Stimulated activated CD4-positive, alpha-beta T cell treated with anti-CD3 and anti-CD28 coated beads, Interleukin-2, amount 100 ng/mL, for 24 hours (primary cell): ENCODE data around the gene TOMM20.
"Not testable (repeated sequence)": the region's sequence is repeated elsewhere in the genome, so short reads cannot be mapped to it uniquely, and the experiment has no call there.

Source experiments
- DNase-seq, 2 donors: peaks; one replicate each; pipeline ENCODE4 v3.0.0-alpha.2; 2020

Gene TOMM20

DNA sequence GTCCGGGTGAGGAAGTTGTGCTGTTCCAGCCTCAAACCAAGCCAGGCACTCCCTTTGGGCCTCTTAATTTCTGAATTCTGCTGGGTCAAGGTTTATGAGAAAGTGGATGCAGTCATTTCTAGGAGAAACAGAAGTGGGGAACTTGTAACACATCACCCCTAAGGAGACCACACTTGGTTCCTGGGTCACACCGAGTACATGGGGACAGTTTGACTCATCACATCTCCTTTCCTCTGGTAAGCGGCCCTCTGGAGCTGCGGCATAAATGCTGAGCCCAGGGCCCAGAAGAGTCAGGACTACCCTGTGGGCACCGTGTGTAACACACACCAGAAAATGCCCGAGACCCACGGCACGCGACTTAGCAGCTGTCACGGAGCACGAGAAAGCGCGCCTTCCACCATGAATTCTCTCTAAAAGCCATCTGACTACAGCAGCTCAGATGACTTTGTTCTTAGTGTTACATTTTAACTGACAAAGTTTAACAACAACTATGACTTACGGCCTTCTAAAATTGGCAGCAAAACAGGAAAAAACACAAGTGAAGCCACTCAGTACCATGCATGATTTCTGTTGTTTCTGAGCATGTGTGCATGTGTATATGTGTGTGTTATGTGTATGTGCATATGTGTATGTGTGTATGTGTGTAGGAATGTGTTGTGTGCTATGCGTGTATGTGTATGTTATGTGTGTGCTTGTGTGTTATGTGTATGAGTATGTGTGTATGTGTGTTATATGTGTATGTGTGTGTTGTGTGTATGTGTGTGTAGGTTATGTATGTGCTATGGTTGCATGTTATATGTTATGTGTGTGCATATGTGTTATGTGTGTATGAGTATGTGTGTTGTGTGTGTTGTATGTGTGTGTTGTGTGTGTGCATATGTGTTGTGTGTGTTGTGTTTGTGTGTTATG lies 50.8 kb downstream of the TOMM20 start:
- peak in 1 of 2 donors; percentile 39 for DNase-seq

DNA sequence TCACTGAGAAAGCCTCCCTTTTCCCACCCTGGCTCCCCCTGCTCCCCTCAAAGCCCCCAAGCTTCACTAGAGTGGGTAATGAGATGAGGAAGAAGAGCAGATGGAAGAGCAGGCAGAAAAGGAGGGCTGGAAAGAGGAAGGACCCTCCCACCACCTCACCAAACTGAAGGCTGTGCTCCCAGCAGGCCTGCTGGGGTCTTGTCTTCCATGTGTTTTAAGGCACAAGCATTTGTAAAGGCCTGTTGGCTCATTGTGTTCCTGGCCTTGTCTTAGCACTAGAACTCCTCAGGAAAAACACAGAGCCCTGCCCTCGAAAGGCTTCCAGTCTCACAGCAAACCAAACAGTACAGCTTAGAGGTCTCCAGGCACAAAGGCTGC lies 51.5 kb downstream of the TOMM20 start:
- no peak for DNase-seq

DNA sequence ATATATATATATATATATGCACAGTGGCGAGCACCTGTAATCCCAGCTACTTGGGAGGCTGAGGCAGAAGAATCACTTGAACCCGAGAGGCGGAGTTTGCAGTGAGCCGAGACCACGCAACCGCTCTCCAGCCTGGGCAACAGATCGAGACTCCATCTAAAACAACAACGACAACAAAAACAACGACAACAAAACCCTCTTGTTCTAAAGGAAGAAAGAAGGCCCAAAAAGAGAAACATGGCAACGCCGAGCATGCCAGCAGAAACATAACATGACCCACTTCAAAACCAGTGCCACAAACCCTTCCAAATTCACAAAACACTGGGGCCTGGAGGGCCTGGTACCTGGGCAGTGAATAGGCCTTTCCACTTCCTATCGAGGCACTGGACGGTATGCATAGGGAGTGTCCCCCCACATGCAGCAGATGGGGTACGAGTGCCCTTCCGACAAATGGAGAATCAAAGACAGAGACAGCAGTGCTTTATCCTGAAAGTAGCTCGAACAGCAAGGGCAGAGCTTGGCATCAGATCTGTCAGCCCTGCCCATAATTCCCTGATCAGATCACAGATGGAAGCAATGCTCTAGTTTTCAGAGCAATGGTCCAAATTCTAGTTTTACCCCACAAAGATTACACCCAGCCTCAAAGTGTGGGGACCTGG lies 52.0 kb downstream of the TOMM20 start:
- DNase-seq = no peak

DNA sequence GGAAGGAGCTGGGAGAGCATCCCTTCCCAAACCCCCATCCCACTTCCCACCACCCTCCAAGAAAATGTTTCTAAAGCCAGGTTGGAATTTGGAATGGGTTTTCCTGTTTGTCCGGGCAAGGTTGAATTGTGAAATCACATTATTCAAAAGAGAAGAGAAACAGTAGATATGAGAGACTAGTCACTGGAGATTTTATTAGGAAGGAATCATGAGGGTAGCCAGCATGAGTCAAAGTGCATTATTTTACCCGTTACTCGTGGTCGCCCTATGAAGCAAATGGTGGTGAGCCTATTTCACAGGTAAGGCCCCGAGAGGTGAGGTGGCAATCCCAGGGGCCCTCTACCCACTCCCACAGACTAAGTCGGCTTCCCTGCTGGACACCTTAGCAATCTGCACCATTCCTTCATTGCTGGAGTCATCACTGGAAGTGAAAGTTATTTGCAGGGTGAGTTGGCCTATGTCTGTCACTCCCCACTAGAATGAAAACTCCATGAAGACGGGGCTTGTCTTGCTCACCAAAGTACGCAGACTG lies 52.8 kb downstream of the TOMM20 start:
- DNase-seq = peak; percentile 36 to 39

DNA sequence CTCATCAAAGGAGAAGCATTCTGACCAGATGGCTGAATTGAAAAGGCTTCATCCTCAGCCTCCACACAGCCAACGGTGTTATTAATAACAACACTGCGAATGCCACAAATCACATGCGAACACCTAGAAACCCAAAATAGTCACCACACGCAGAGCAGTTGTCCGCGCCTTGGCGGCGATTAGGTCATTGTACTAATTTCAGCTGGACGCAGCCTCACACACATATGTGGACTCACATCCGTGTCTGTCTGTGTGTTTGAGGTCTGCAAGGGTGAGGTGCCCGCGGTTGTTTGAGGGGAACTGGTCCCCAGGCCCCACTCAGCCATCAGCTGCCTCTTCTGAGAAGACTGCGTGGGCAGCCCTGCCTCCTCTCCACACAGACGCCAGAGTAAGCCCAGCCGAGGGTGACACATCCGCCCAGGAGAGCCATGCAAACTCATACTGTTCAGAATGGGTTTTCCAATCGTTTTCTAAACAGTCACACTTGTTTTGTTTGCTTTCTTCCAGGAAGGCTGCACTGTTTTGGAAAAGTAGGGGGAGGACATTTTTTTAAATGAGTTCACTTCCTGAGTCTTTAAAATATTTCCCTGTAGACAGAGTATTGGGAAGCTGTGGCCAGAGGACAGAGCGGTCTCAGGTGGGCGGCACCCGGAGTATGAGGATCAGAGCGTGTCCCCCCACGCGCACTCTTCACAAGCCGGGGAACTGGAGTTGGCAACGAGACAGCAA lies 53.4 kb downstream of the TOMM20 start:
- DNase-seq = peak; percentile 80 to 81

DNA sequence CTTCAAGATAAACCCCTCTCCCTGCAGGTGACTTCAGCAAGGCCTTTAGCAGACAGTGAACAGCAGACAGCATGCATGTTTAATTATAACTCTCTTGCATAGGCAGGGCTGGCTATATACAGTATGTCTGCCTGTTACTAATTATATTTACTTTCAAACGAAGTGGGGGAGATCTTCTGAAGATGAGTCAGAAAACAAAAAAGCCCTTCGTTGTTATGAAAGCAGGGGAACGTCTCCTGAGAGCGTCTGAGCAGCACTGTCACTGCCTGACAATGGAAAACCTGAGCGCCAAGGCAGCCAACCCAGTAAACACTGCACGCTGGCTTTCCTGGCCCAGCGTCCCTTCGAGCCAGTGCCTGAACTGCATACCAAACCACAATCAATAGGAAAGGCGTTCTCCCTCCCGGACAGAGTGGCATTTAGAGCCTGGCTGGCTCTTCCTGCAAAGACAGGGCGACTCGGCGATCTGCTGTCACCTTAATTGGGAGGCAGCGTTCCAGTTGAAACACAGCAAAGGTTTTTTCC lies 54.1 kb downstream of the TOMM20 start:
- peak; percentile 69 to 72 for DNase-seq

DNA sequence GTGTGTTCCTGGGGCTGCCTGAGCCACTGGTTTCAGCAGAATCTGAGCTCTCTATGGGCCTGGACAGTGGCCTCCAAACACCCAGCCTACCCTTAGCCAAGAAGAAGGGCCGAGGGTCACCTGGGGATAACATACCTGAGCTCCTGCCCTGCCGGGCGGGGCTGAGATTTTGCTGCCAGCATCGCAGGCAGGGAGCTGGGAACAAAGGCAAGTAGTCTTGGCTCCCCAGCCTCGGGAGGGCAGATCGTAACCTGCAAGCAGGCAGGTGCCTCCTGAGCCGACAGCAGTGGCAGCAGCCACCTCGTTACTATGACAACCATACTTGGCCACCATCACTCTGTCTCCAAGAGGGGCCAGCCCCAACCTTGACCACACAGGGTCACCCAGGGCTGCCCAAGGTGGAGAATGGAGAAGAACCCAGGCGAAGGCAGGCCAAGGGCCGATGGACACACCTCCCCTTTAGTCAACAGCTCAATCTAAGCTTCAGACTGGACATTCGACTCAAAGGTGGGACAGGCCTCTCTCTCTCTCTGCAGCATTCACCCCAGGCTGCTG lies 54.6 kb downstream of the TOMM20 start:
- DNase-seq = no peak

DNA sequence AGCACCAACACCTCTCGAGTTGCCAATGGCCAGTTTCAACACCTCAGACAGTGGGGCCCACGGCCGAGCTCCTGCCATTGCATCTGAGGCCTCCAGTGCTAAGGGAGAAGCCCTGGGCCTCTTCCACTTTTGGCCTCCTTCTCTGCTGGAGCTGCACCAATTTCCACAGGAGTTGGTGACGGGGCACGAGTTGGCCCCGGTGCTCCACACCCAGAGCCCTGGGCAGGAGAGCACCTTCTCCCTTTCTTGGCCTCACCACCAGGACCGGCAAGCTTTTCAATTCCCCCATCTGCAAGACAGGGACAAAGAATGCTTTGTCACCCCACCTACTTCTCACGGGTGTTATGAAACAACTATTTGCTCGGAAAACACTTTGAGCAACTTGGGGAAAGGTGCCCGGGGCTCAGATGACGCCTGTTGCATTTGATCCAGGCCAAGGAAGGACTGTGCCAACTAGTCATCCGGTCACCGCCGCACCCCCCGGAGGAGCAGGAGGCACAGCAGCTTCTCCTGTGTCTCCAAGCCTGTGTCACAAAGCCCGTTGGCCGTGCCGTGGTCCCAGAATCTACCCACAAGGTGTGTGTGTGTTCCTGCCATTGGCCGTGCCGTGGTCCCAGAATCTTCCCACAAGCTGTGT lies 55.2 kb downstream of the TOMM20 start:
- DNase-seq = no peak

DNA sequence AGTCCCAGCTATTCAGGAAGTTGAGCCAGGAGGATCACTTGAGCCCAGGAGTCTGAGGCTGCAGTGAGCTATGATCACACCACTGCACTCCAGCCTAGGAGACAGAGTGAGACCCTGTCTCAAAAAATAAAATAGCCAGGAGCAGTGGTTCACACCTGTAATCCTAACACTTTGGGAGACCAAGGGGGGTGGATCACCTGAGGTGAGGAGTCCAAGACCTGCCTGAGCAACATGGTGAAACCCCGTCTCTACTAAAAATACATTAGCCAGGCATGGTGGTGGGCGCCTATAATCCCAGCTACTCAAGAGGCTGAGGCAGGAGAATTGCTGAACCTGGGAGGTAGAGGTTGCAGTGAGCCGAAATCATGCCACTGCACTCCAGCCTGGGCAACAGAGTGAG lies 56.1 kb downstream of the TOMM20 start:
- DNase-seq = not testable (repeated sequence)

DNA sequence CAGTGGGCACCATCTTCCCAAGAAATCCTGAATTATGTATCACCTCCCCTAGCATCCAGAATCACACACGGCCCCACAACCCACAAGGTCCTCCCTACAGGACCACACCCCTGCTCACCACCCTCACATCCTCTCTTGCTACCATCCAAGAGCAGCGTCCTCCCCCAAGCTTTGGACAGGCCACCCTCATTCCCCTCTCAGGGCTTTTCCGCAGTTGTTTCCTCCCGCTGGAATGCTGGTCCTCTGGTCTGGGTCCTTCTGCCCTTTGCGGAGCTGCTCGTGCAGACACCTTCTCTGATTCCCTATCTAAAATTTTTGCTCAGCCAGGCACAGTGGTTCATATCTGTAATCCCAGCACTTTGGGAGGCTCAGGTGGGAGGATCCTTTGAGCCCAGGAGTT lies 56.5 kb downstream of the TOMM20 start:
- DNase-seq = no peak

DNA sequence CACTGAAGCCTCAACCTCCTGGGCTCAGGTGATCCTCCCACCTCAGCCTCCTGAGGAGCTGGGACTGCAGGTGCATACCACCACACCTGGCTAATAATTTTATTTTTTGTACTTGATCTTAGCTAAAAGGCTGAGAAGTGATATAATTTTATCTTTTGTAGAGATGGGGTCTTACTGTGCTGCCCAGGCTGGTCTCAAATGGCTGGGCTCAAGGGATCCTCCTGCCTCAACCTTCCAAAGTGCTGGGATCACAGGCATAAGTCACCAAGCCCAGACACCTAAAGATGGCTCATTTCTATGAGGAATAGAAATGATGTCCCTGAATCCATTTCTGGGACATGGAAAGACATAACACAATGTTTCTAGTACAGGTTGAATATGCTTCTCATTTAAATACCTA lies 57.8 kb downstream of the TOMM20 start:
- DNase-seq = no peak

DNA sequence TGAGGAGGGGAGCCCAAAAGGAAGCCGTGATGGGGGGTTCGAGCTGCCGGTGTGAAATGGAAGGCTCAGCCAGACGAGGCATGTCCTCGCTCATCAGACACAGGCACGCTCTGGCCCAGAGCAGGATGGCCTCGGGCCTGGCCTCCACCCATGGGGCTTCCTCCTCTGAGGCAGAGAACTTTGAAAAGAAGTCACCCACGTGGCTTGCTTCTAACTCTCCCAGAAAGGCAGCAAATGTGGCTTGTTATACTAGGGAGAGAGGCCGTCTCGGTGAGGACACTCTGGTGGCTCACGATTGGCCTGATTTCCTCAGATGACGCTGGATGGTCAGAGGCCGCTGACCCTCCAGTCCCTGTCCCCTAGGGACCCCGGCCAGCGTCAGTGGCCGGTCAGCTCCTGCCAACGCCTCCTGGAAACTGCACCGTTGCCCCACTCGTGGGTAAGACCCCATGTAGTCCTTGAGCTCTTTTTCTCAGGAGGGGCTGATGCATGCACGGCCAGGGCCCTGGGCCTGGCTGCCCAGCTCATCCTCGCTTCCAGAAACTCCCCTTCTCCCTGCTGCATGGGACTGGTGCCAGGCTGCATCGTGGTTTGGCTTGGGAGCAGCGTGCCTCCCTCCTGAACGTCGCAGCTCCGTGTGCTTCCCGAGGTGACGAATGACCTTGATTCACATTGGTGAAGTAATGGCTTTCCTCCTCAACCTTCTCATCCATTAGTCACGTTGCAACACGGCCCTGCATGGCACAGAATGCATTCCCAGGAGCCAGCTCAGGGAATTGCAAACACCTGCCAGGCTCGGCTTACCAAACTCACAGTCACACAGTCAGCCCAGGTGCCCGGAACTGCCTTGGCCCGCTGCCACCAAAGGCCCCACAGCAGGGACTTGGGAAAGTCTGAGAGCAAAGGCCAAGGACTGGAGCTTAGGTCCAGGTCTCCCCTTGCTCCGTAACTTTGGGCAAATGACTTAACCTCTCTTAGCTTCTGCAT lies 58.8 kb downstream of the TOMM20 start:
- no peak for DNase-seq

DNA sequence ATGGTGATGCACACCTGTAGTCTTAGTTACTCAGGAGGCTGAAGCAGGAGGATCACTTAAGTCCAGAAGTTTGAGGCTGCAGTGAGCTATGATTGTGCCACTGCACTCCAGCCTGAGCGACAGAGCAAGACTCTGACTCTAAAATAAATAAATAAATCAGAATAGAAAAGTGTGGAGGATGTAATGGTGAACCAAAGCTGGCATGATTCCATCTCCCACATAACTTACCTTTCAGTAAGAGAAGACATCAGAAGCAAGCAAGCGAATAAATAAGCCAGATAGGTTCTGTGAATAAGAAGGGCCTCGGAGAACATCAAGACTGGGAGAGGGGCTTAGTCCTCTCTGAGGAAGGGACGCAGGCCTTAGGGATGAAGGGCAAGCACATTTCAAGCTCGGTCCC lies 59.5 kb downstream of the TOMM20 start:
- no peak for DNase-seq

DNA sequence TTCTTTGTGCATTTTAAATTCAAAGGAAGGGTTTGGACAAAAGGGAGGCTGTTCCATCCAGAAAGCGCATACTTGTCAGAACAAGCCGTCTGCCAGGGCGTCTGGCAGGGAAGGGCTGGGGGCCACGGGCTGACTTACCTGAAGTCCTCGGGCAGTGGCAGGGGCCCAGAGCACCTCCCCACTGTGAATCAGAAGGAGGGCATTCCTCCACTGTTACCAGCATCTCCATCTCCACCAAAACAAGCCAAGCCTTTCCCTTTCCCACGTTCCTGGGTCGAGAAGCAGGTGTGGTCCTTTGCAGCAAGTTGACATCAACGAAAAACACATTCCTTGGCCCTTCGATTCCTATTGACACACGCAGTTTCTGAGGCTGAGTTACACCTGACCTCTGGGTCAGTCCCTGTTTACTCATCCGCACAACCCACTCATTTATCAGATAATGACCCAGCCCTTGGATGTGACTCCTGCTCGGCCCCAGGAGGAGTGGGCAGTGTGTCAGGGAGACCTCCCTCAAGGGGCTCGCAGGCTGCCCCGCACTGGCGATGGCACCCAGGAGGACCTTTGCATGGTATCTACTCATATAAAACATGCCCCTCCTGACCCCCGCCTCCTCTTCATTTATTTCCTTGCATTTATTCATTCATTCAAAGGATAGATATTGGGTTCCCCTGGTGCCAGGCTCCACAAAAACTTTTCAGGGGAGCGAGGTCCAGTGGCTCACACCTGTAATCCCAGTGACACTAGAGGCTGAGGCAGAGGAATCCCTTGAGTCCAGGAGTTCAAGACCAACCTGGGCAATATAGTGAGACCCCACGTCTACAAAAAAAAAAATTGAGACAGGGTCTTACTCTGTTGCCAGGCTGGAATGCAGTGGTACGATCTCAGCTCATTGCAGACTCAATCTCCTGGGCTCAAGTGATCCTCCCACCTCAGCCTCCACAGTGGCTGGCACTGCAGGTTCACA lies 60.2 kb downstream of the TOMM20 start:
- DNase-seq = no peak

DNA sequence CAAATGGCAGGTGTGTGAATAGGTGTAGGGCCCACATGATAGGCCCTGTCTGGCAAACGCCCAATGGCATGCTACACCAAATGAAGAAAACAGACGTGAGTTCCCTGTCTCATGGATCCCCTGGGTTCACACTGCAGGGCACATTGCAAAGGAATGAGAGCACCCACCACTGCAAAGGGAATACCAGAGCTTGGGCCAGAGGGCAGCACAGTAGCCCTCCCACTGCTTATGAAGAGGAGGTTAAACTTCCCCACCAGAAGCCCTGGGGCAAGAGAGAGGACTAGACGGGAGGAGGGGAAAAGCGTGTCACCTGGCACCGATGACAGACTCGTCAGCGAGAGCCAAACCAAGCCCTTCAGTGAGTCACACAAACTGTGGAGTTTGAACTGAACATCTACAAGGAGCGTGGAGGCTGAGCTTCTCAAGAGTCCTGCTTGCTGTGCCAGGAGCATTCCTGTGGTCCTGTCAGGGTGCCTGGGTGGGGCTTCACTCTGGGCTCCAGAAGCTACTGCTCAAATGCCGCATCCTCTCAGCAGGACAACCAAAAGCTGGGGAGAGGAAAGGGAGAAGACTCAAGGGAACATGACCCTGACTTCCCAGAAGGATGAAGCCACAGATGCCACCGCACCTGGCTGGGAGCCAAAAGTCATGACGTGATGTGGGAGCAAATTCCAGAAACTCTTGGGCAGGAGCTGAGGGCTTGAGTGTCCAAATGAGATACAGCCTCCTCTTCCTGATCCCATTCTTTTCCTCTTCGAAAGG lies 61.1 kb downstream of the TOMM20 start:
- DNase-seq = no peak

DNA sequence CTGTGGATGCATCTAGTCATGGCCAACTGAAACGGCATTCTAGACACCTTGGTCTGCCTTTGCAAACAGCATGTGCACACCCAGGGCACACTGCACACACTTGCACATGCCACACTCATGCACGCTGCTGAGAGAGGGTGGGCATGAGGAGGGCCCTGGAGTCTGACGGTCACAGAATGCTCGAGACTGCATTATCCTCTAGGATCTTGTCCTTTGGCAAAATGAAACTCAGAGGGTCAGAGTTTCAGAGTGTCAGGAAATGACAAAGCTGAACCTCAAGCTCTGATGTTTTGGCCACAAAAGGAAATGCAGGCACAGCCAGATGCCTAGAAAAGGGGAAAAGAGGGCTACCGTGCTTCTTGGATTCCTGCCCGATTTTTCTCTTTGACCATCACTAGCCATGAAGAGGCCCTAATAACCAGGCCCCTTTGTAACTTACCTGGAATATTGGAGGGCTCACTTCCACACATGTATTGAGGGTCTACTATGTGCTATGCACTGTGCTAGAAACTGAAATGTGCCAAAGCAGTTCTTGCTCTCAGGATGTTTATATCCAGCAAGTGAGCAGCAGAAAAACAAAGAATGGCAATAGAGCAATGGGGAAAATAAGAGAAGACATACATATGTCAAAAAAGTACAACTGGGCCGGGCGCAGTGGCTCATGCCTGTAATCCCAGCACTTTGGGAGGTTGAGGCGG lies 65.4 kb downstream of the TOMM20 start:
- no peak for DNase-seq

DNA sequence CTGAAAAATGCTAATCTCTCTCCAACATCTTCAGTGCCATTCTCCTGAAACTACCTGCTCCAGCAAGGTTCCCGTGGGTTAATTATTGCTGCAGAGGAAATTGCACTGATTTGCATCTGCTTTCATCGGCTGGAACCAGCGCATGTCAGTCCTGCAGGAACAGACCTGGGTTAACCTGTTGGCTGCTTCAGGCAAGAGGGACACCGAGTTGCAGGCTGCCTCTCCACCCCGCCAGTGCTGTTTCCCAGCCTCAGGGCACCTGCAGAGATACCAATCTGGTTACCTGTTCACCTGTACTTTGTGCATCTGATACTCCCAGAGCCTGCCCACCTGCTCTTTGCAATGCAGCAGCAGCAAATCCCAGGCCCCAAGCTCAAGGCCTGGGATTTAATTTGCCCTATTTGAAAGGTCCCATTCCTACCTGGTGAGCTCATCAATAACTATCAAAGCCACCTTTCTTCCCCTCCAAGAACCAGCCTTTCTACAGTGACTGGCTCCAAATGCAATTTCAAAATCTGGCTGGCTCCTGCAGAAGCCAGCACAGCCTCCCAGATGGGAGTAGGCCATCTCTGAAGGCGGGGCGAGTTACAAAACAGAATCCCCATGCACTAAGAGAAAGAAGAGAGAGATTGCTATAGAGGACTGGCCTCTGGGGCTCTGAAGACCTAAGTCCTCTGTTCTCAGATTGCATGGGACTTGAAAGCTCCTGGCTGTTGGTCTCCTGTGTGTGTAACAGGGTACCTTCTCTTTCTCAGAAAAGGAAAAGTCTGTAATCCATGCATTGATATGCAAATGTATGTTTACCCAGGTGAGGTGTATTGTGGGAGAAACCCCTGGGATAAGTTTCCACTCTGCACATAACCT lies 67.8 kb downstream of the TOMM20 start:
- no peak for DNase-seq
